HG02678 (cell line): ENCODE measurements around the gene CTCFL.

Experiments
- ATAC-seq: cut with Tn5 transposase; IDR thresholded peaks from one replicate; pipeline ENCODE4 v1.9.1; 2021; ENCODE audit warnings: mild to moderate bottlenecking, moderate library complexity; ENCODE audit not compliant: unreplicated experiment

Gene CTCFL

DNA sequence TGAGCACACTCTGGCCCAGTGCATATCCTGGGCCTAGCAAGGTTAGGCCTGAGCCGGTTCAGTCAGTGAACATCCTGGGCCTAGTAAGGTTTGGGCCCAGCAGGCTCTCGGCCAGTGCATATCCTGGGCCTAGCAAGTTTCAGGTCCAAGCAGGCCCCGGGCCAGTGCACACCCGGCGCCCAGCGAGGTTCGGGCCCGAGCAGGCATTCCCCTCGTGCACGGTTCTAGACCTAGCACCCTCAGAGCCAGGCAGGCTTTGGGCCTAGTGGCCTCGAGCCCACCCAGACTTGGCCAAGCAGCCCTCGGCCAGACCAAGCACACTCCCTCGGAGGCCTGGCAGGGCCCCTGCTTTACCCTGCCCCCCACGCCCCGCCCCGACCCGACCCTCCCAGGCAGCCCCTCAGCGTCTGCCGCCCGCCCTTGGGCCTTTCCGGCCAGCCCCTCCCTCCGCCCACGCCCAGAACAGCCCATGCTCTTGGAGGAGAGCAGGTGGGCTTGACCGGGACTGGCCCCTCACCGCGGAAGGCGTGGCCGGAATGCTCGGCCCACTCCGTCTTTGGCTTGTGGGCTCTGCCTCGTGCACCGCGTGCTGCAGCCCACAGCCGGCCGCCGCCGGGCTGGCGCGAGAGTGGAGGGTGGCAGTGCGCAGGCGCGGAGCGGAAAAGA is at the start of gene CTCFL:
CTCFL (minus strand) TSS at position 630 of the 666 bp plus-strand sequence. CDS start 935 bp downstream, outside the sequence.
- no peak for ATAC-seq

DNA sequence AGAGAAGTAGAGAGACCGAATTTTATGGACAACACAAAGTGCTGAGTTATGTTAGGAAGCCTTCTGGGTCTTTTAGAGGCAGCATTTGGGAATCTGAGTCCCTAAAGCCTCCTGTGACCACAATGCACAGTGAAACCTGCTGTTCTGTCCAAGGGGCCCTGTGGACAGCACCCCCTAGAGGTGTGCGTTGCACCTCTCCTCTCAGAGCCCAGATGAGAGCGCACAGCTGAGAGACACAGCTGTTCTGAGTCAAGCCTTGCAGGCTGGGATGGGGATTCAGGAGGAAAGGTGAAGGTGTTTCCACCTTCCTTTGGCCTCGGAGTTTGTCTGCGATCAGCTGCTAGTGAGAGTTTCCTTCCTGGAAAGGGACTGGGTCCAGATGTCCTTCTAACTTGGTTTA is 49.0 kb upstream of the CTCFL start:
- ATAC-seq: no peak

DNA sequence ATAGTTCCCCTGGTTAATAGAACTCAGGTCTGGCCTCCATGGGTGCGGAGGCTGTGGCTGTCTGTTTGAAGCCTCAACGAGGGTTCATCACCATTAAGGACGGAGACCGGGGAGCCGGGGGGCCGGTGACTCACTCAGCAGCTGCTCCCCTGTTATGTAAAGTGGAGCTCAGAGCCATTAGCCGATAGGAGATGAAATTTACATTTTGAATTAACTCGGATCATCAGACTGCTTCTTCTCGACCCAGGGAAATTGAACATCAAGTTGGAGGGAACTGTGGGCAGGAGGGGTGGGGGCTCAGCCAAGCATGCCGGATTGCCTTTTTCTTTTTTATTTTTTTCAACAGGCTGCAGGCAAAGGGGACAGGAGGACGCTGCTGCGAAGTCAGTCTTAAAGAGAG is 48.3 kb upstream of the CTCFL start:
- ATAC-seq: no peak

GRCh38 chr20:57571782-57572416 is 47.0 kb upstream of the CTCFL start:
- ATAC-seq: no peak

DNA sequence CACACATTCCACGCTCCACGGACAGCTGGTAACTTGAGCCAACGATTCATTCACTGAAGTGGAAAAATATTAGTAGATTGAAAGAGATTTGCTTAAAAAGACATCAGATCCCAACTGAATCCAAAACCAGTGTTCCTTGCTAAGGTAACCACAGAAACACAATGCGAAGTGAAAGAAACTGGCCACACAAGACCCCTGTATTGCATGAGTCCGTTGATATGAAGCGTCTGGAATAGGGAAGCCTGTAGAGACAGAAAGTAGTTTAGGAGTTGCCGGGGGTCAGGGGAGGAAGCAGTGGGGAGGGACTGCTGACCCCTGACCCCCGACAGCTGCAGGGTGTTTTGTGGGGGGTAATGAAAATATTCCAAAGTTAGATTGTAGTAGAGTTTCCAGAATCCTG is 46.0 kb upstream of the CTCFL start:
- no peak for ATAC-seq

GRCh38 chr20:57570145-57570850 is 45.4 kb upstream of the CTCFL start:
- no peak for ATAC-seq

GRCh38 chr20:57568960-57569359 is 44.0 kb upstream of the CTCFL start:
- no peak for ATAC-seq

GRCh38 chr20:57568088-57568896 is 43.4 kb upstream of the CTCFL start:
- no peak for ATAC-seq

DNA sequence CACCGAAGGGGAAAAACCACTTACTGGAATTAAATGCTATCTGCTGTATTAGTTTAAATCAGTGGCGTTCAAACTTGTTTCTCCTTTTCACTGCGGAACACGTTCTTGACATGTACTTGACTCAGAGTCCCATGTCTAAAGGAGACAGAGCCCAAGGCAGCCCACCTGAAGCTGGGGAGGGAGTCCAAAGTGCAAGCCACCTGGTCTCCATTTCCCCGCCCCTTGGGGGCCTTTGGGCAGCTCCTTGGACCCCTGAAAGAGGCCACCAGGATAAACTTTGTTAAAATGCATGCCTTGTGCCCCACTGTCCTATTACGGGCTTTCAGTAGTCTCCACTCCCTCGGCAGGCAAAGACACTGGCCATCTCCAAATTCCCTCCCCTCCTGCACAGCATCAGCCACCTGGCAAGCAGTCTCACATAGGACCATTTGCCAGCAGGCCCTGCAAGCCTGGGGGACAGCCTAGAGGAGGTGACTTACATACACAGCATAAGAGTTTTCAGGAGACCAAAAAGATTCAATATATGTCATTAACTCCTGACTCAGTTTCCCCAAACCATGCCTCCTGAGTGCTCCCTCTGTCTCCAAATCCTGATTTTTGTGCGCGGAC is 42.6 kb upstream of the CTCFL start:
- ATAC-seq: no peak

DNA sequence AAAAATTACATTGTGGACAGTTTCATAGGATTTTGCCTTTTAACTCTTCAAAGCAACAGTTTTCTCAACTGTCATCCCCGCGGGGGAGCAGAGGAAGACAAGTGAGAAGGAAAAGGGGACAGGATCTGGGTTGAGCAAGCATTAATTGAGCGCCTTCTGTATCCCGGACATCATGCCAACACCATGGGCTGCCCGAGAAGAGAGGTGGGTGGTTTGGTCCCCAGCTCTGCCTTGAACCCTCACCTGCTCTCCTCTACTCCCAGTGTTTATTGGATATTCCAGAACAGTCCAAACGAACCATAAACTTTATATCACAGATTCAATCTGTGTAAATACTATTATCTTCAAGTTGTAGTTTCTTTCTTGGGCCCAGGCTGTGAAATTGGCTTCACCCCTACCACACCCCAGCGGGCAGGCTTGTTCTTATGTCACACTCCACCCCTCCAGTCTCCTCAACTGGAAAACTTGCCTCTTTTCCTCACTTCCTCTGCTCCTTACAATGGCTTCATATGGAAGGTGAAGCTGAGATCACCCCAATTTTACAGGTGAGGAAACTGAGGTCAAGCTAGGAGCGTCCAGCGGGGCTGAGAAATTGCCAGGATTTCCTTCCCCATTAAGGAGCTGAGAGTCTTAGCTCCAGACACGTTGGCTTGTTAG is 42.0 kb upstream of the CTCFL start:
- ATAC-seq: no peak

DNA sequence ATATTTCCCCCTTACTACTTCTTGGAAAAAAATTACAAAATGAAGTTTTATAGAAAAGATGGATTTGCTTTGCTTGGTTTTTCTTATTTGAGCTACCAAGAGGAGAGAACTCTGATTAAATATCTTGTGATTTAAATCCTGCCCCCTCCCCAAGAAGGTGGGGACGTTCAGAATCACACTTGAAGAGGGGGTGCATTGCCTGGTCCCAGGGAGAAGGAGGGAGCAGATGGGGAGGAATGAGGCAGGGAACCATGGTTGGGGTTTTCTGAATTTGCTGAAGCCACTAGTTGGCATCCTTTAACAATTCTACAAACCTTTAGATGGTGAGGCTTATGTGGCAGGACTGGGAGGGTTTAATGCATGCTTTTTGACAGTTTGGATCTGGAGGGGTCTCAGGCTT is 41.5 kb upstream of the CTCFL start:
- no peak for ATAC-seq

DNA sequence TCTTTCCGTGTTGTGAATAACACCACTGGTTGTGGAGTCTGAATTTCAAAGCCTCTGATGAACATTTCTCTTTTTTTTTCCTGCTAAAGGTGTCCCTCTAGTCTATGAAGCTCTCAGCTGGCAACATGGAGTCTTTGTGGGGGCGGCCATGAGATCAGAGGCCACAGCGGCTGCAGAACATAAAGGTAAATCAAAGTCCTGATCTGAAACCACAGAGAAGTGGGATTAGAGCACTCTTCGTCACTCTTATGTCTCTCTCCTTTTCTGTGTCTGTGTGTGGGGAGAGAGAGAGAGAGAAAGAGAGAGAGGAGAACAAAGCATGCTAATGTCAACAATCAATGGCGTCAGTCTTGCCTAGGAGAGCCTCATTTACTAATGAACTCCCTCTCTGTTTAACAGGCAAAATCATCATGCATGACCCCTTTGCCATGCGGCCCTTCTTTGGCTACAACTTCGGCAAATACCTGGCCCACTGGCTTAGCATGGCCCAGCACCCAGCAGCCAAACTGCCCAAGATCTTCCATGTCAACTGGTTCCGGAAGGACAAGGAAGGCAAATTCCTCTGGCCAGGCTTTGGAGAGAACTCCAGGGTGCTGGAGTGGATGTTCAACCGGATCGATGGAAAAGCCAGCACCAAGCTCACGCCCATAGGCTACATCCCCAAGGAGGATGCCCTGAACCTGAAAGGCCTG is 40.2 kb upstream of the CTCFL start:
- ATAC-seq: no peak

DNA sequence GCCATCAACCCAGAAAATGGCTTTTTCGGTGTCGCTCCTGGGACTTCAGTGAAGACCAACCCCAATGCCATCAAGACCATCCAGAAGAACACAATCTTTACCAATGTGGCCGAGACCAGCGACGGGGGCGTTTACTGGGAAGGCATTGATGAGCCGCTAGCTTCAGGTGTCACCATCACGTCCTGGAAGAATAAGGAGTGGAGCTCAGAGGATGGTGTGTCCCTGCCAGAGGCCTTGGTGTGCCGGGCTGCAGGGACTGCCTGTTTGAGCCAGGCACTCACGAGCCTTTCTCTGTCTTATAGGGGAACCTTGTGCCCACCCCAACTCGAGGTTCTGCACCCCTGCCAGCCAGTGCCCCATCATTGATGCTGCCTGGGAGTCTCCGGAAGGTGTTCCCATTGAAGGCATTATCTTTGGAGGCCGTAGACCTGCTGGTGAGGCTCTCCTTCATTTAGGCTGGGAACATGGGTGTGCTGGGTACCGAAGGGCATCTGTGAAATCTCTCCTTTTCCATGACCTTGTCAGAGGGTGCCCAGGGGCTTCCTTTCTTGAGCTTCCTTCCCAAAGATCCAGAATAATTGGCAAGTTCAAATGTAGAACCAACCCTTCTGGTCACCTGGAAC is 39.4 kb upstream of the CTCFL start:
- ATAC-seq: no peak

DNA sequence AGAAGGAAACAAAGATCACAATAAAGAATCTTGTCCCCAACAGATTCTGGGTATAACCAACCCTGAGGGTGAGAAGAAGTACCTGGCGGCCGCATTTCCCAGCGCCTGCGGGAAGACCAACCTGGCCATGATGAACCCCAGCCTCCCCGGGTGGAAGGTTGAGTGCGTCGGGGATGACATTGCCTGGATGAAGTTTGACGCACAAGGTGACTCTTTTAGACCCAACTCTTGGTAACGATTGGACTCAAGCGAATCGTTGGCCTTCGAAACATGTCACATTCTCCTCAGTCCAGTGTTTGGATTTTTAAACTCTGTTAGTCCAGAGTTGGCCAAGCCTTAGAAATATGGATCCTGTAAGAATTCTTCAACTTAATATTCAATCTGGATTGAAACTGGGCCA is 38.6 kb upstream of the CTCFL start:
- no peak for ATAC-seq

- no peak for ATAC-seq
Observed at GRCh38 chr20:57562541-57563465, 37.9 kb upstream of the CTCFL start.

DNA sequence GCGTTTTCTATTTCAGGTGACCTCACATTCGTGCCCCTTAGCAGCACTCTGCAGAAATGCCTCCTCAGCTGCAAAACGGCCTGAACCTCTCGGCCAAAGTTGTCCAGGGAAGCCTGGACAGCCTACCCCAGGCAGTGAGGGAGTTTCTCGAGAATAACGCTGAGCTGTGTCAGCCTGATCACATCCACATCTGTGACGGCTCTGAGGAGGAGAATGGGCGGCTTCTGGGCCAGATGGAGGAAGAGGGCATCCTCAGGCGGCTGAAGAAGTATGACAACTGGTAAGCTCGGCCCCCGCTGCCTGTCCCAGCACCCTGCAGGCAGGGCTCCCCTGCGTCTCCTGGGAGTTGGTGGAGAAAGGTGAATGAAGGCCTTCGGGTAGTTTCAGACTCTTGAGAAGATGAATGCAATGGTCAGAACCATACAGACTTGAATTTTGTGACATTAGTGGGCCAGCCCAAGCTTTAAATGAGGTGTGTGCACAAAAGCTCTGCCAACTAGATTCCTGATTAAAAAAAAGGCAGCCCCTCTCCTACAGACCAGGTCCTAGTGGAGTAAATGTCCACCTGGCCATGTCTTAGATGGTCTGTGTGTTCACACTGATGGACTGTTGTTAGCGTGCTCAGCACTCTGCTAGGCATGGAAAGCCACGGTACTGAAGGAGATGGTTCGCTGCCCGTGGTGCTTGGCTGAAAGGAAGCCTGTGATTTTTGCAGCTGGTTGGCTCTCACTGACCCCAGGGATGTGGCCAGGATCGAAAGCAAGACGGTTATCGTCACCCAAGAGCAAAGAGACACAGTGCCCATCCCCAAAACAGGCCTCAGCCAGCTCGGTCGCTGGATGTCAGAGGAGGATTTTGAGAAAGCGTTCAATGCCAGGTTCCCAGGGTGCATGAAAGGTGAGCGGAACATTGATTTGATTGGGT is 36.7 kb upstream of the CTCFL start:
- ATAC-seq: no peak
